Ishikawa (cell line): ENCODE data around the gene RELT.

Source experiments
- CEBPB ChIP-seq: IDR thresholded peaks from 2 replicates; pipeline ENCODE4 v1.6.1; 2012
- CREB1 ChIP-seq: IDR thresholded peaks from 2 replicates; pipeline ENCODE4 v1.6.1; 2012; ENCODE audit warnings: low read depth
- EGR1 ChIP-seq: IDR thresholded peaks from 2 replicates; pipeline ENCODE4 v1.6.1; 2012
- EP300 ChIP-seq: IDR thresholded peaks from 2 replicates; pipeline ENCODE4 v1.6.1; 2012; ENCODE audit warnings: borderline replicate concordance
- FOXM1 ChIP-seq: IDR thresholded peaks from 2 replicates; pipeline ENCODE4 v1.6.1; 2012; ENCODE audit warnings: low read depth, borderline replicate concordance
- MAX ChIP-seq: IDR thresholded peaks from 2 replicates; pipeline ENCODE4 v1.6.1; 2012
- NFIC ChIP-seq: IDR thresholded peaks from 2 replicates; pipeline ENCODE4 v1.6.1; 2012
- RAD21 ChIP-seq: IDR thresholded peaks from 2 replicates; pipeline ENCODE4 v1.6.1; 2012; ENCODE audit warnings: low read depth
- REST ChIP-seq: IDR thresholded peaks from 2 replicates; pipeline ENCODE4 v1.6.1; 2012; ENCODE audit warnings: low read depth, mild to moderate bottlenecking
- TAF1 ChIP-seq: IDR thresholded peaks from 2 replicates; pipeline ENCODE4 v1.6.1; 2012; ENCODE audit warnings: low read depth, mild to moderate bottlenecking
- TCF12 ChIP-seq: IDR thresholded peaks from 2 replicates; pipeline ENCODE4 v1.6.1; 2012; ENCODE audit warnings: low read depth
- TEAD4 ChIP-seq: IDR thresholded peaks from 2 replicates; pipeline ENCODE4 v1.6.1; 2012
- YY1 ChIP-seq: IDR thresholded peaks from 2 replicates; pipeline ENCODE4 v1.6.1; 2012; ENCODE audit warnings: low read depth
- ZBTB7A ChIP-seq: IDR thresholded peaks from 2 replicates; pipeline ENCODE4 v1.6.1; 2012; ENCODE audit warnings: low read depth
- TF ChIP-seq, protein P1 (sequence below): IDR thresholded peaks from 2 replicates; pipeline ENCODE4 v1.6.1; 2012

The RELT gene

GRCh38 chr11:73355109-73355508 is 21.1 kb upstream of the RELT start:
- TF ChIP-seq RAD21 = no peak
- no peak for TF ChIP-seq REST
- no peak for TF ChIP-seq TAF1
- no peak for TF ChIP-seq EP300
- TF ChIP-seq ZBTB7A = no peak
- TF ChIP-seq EGR1 = no peak
- no peak for TF ChIP-seq FOXM1
- TF ChIP-seq, protein P1, sequence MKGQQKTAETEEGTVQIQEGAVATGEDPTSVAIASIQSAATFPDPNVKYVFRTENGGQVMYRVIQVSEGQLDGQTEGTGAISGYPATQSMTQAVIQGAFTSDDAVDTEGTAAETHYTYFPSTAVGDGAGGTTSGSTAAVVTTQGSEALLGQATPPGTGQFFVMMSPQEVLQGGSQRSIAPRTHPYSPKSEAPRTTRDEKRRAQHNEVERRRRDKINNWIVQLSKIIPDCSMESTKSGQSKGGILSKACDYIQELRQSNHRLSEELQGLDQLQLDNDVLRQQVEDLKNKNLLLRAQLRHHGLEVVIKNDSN = no peak
- no peak for TF ChIP-seq YY1
- no peak for TF ChIP-seq CEBPB
- TF ChIP-seq CREB1 = no peak
- TF ChIP-seq NFIC = no peak
- no peak for TF ChIP-seq TCF12
- TF ChIP-seq TEAD4 = no peak
- TF ChIP-seq MAX = no peak

- TF ChIP-seq RAD21 (no peak), FOXM1 (no peak), CREB1 (no peak), EGR1 (no peak), NFIC (no peak), MAX (no peak), YY1 (no peak), CEBPB (no peak), ZBTB7A (no peak), TAF1 (no peak), TEAD4 (no peak), EP300 (no peak), REST (no peak), TCF12 (no peak)
- TF ChIP-seq, protein P1 = no peak
Observed at GRCh38 chr11:73356979-73357860, 19.0 kb upstream of the RELT start.

- TF ChIP-seq, protein P1 = no peak
- TF ChIP-seq MAX = no peak
- no peak for TF ChIP-seq EGR1
- TF ChIP-seq REST = no peak
- no peak for TF ChIP-seq ZBTB7A
- no peak for TF ChIP-seq TAF1
Observed at GRCh38 chr11:73358071-73358470, 18.1 kb upstream of the RELT start.

GRCh38 chr11:73359341-73359740 is 16.9 kb upstream of the RELT start:
- TF ChIP-seq FOXM1 = no peak
- no peak for TF ChIP-seq CEBPB
- TF ChIP-seq YY1 = no peak
- TF ChIP-seq, protein P1 = no peak
- TF ChIP-seq CREB1 = no peak
- TF ChIP-seq TEAD4 = no peak
- TF ChIP-seq TAF1 = no peak
- TF ChIP-seq EP300 = no peak
- TF ChIP-seq MAX = no peak
- TF ChIP-seq ZBTB7A = no peak
- no peak for TF ChIP-seq REST
- no peak for TF ChIP-seq TCF12
- TF ChIP-seq RAD21 = no peak
- no peak for TF ChIP-seq EGR1
- no peak for TF ChIP-seq NFIC
